Uterus (tissue), 2 donors: ENCODE measurements around the gene FBXL15.

Experiments used
- POLR2A ChIP-seq, 2 donors: fragments of 450-650 bp; IDR thresholded peaks; one replicate each; pipeline ENCODE4 v1.6.1; 2016; ENCODE audit warnings: antibody characterized with exemption in 2 of 2, mild to moderate bottlenecking in 1 of 2, moderate library complexity in 1 of 2
- TF ChIP-seq, protein P1 (sequence below), 4 experiments: fragments of 200-600 bp in 2 of 4; fragments of 450-650 bp in 2 of 4; sonication (generic) in 2 of 4; IDR thresholded peaks; one replicate each; pipeline ENCODE4 v1.5.1; 2016 to 2019; ENCODE audit warnings: antibody characterized with exemption in 4 of 4, mild to moderate bottlenecking in 2 of 4, moderate library complexity in 1 of 4

- no peak for TF ChIP-seq POLR2A (IDR thresholded peaks at IDR 0.05)
- TF ChIP-seq, protein P1, sequence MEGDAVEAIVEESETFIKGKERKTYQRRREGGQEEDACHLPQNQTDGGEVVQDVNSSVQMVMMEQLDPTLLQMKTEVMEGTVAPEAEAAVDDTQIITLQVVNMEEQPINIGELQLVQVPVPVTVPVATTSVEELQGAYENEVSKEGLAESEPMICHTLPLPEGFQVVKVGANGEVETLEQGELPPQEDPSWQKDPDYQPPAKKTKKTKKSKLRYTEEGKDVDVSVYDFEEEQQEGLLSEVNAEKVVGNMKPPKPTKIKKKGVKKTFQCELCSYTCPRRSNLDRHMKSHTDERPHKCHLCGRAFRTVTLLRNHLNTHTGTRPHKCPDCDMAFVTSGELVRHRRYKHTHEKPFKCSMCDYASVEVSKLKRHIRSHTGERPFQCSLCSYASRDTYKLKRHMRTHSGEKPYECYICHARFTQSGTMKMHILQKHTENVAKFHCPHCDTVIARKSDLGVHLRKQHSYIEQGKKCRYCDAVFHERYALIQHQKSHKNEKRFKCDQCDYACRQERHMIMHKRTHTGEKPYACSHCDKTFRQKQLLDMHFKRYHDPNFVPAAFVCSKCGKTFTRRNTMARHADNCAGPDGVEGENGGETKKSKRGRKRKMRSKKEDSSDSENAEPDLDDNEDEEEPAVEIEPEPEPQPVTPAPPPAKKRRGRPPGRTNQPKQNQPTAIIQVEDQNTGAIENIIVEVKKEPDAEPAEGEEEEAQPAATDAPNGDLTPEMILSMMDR (IDR thresholded peaks at IDR 0.05) = no peak
Observed at GRCh38 chr10:102421507-102421756, 796 bp downstream of the FBXL15 start.
